Stimulated activated CD4-positive, alpha-beta T cell treated with anti-CD3 and anti-CD28 coated beads, Interleukin-12 subunit alpha, Interleukin-12 subunit beta, amount 100 ng/mL, for 48 hours (primary cell): ENCODE measurements around the gene RNF208.
"Not testable (repeated sequence)": the region's sequence is repeated elsewhere in the genome, so short reads cannot be mapped to it uniquely, and the experiment has no call there.

Source experiments
- DNase-seq, 3 donors: peaks; one replicate each; pipeline ENCODE4 v3.0.0-alpha.2; 2020; ENCODE audit warnings: low read depth in 2 of 3, low spot score in 1 of 3

RNF208 gene

DNA sequence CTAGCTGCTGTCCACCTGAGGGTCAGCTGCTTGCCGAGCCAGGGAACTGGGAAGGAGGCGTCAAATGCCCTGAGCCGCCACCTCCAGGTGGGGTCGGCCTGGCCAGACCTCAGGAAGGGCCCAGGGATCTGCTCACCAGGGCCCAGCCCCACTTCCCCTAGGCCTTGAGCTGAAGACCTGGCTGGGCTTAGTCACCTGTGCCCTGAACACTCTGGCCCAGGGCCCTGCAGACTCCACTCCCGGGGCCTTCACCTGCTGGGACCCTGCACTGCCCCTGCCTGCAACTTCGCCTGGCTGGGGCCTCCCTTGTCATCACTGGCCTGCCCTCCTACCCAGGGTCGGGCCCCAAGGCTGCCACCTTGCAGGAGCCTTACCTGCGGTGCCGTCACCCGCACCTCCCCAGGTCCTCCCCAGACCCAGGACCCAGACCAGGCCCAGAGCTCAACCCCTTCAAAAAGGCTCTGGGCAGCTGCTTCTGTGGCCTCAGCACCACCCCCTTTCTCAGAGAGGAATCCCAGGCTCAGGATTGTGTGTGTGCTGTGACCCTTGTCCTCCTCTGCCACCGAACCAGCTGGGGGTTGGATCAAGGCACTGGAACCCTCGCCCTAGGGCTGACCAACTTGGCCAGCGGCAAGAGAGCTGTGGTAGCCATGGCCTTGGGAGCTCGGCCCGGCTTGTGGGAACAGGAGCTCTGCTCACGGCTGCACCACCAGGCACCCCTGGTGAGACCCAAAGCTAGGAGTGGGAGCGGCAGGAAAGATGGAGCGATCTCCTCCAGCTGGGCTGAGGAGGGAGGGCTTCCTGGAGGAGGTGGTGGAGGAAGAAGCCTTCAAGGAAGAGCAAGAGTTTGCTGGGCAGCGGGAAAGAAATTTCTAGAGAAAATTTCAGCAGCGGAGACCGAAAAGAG is 31.9 kb upstream of the RNF208 start:
- DNase-seq = no peak

DNA sequence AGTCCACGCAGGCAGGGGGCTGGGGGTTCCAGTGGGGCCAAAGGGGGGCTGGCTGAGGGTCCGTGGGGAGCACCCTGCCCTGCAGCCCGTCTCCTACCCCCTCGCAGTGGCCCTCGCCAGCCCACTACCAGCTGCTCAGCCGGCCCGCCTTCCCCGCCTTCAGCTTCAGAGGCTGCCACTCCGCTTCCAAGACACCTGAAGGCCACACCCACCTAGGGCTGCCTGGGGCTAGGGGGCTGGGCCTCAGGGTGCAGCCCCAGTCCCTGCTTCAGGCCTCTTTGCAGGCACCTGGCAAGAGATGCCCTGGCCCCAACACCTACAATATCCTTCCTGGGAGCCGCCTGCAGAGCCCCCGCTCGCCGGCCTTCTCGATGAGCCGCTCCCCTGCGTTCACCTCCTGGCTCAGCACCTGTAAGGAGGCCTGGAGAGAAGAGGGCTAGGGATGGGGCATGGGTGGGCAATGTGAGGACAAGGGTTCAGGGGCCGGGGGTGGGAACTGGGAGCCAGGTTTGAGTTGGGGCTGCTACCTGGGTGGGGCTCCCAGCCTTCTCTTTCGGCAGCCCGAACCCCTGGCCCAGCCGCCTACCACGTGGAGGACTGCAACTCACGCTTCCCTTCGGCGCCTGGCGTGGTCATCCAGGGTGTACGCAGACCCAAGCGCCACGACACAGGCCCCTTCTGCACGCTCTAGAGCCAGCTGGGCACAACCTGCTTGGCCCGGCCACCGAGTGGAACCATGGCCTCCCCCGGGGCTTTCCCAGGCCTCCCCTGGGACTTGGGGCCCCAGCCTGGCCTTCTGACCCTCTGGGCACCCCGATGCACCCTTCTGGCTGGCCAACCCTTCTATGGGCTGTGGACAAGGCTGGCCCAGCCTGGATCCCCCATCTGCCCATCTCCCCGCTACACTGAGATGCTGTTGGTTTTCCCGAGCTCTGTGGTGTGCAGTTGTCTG is 30.8 kb upstream of the RNF208 start:
- DNase-seq = no peak

DNA sequence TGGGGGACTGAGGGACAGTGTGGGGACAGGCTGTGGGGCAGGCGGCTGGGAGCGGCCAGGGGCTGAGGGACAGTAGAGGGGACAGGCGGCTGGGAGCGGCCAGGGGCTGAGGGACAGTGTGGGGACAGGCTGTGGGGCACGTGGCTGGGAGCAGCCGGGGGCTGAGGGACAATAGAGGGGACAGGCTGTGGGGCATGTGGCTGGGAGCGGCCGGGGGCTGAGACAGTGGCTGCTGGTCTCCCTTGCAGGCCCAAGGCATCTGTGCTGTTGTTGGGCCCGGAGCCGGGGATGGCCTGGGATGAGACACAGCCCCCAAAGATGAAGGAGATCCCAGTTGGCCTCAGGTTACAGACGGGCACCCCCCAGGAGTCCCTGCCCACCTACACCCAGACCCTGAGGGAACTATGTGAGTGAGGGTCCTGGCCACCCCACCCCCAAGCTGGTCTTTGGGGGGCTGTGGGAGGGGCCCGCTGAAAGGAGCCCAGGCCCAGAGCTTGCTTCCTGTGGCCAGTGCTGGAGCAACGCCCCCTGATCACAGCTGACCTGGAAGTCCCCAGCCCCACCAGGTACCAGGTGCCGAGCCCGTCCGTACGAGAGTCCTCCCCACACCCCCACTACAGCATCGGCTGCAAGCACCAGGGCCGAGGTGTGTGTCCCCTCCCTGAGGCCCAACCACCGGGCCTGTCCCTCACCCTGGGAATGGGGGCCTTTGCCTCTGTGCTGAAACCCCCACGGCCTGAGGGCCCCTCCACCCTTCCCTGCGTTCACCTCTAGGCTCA is 29.6 kb upstream of the RNF208 start:
- no peak for DNase-seq

DNA sequence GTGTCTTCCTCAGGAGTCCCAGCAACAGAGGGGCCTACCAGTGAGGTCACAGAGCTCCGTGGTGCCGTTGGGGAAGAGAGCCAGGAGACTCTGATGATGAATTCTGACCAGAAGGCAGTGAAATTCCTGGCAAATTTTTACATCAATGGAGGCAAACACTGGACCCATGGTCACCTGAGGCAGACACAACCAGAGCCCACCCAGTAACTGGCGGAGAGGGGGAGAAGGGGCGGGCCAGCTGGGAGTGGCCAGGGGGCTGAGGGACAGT is 29.1 kb upstream of the RNF208 start, which contains the start of gene STPG3:
Gene STPG3, plus strand, starts transcription at position 93 of the 268 bp plus-strand sequence. Its CDS starts 1 bp downstream, at position 94.
- DNase-seq = no peak

DNA sequence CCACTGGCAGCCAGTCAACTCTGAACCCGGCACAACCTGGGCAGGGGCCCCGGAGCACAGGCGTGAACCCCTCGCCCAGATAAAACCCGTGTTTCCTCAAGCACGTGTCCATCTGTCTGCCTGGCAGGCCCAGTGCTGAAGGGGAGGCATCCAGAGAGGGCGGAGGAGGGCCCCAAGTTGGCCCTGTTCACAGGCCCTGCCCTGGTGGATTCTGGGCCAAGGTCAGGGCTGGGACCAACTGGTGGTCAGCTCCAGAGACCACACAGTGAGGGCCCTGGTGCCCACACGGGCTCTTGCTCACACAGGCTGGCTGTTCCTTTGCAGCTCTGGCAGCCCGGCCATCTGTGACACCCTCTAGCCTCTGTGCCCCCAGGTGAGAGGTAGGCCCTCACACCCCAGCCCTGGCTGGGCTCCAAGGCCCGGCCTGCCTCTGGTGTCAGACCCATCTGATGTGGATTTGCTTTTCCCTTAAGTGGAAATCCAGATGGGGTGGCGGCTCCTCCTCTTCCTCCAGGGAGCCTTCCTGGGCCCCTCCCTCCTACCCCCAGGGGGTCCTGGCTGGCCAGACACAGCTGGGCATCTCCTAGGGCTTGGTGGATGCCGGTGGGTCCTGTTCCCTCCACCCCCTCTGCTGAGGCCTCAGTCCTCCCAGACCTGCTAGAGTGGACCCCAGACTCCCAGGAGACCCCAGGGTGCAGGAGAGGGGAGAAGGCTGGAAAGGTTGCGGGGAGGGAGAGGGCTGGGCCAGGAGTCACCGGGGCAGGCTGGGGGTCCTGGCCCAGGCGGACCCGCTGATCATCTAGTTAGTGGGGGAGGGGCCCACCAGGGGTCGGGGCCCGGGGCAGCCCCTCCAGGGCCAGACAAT is 28.5 kb upstream of the RNF208 start:
- DNase-seq = no peak

DNA sequence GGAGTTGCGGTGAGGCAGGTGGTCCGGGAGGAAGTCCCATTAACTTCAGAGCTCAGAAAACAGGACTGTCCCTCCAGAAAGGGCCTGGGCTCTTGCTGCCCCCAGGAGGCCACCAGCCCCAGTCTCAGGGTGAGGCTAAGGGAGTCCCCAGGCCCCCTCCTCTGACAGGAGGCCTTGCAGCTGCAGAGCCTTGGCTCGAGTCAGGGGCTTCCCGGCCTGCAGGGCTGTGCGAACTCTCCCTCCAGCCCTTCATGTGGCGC is 25.8 kb upstream of the RNF208 start:
- DNase-seq = no peak

DNA sequence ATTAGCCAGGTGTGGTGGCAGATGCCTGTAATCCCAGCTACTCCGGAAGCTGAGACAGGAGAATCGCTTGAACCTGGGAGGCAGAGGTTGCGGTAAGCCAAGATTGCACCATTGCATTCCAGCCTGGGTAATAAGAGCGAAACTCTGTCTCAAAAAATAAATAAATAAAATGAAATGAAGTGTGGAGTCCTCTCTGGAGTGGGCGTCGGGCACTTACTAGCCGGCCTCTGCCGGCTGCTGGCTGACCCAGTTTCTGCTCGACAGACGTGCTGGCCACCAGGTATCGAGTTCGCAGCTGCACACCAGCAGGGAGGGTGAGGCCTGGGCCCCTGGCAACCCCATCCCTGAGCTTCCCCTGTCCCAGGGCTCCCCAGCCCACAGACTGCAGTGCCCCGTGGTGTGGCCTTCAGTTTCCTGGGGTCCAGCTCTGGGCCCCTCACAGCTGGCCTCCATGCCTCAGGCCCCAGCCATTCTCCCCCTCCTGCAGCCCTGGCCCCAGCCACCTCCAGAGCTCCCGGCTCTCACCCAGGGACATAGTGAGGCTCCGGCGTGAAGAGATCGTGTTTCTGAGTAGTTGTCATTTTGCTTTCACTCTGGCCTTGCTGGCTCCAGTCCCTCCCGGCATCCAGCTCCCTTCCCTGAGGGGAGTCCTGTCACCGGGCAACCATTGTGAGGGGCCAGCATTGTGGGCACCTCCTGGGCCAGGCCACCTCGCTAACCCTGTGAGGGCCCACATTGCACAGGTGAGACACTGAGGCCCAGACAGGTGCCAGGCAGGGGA is 25.3 kb upstream of the RNF208 start:
- DNase-seq = no peak

DNA sequence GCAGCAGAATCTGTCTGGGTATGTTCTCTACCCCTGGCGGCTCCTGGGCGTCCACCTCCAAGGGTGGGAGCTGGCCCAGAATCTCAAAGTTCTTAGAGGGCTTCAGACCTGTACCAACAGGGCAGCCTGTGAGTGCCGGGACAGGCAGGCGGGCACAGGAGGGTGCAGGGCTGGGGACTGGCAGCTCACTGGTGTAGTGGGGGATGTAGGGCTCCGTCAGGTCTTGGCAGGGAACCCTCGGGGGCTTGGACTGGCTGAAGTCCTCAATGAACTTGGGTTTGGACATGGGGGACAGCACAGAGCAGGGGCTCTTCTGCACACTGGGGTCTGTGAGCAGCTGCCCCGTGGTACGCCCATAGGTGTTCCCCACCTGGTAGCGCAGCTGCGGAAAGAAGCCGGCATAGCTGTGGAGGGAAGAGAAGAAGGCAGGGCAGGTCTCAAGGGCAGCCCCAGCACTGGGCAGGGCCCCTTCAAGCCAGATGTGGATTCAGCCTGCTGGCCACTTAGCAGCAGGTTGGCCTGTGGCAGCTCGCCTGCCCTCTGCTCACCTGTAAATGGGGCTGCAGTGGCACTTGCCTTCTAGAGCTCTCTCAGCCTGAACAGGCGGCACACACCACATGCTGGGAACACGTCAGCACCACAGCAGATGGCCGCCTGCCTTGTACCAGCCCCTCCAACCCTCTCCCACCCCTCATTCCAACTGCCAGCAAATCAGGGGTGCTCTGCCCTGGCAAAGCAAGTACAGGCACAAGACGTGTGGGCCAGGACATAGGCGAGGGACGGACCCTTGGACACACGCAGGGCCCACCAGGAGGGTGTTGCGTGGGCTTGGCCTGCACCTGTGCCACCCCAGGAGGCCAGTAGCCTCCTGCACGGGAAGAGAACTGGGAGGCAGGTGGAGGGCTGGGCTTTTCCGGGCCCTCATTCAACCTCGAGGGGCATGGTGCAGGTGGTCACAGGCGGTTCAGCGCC is 23.7 kb upstream of the RNF208 start:
- DNase-seq = no peak

DNA sequence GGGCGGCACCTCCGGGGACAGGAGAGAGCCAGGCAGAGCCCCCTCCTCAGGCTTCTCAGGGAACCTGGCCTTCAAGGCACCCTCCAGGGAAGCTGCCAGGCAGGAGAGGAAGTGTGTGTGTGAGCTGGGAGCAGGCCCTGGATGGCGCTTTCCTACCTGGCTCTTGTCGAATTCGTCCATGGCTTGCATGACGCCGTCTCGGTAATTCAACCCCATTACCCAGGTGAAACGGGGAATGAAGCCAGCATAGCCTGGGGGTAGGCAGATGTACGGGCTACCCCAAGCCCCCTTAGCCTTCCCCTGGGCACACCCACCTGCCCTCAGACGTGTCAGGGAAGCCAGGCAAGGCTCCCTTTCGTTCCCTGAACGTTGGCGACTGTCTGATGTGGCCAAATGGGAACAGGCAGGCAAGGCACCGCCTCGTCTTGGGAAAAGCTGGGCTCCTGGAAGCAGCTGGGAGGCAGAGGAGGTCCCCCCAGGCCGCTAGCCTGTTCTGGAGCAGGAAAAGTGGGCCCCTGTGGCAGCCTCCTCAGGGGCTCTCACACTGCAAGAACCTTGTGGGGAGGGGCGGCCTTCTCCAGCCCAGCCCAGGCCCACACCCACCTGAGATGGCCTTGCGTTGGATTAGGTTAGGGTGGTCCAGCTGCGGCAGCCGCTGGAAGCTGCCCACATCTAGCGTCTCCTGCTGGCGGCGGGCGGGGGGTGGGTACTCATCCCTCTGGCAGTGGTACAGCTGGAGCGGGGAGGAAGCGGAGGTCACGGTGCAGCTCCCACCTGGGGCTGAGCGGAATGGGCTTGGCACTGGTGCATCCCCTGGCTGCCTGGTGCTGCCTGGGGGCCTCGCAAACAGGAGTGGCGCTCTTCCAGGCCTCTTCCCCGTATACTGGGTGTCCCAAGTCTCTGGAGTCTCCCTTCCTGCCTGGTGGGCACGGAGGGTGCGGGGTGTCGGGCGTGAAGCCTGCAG is 22.7 kb upstream of the RNF208 start:
- no peak for DNase-seq

DNA sequence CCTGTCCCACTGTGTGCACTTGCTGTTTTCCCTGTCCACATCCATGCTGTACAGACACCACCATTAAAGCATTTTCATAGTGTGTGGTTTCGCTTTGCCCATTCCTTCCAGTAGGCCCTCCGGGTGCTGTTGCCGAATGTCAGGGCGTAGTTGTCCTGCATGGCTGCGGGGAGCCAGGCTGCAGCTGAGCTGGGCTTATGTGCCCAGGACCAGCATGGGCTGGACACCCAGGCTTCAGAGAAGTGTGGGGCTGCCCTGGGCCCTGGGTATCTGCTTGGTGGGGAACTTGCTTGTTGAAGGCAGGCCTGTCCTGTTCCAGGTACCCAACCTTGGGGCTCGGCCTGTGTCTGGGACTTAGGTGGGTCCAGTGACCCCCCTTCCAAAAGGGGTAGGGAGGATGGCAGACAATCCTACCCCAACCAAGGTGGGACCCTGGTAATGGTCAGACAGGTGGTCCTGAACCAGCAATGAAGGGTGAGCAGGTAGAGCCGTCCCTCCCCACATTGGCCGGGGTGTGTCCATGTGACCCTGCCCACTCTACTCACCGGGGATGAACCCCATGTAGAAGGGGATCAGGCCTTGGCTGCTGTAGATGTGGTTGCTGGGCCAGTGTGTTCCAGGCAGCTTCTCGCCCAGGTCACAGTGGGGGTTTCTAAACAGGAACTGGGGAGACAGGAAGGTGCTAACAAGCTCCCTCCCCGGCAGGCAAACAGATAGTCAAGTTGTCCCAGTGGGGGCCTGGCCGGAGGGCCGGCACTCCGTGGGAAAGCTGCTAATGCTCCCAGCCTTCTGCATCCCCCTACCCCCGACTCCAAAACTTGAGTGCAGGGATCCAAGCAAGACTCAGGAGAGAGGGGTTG is 21.8 kb upstream of the RNF208 start:
- no peak for DNase-seq

DNA sequence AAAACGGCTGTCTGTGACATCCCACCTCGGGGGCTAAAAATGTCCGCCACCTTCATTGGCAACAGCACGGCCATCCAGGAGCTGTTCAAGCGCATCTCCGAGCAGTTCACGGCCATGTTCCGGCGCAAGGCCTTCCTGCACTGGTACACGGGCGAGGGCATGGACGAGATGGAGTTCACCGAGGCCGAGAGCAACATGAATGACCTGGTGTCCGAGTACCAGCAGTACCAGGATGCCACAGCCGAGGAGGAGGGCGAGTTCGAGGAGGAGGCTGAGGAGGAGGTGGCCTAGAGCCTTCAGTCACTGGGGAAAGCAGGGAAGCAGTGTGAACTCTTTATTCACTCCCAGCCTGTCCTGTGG is 21.2 kb upstream of the RNF208 start:
- DNase-seq = not testable (repeated sequence)

DNA sequence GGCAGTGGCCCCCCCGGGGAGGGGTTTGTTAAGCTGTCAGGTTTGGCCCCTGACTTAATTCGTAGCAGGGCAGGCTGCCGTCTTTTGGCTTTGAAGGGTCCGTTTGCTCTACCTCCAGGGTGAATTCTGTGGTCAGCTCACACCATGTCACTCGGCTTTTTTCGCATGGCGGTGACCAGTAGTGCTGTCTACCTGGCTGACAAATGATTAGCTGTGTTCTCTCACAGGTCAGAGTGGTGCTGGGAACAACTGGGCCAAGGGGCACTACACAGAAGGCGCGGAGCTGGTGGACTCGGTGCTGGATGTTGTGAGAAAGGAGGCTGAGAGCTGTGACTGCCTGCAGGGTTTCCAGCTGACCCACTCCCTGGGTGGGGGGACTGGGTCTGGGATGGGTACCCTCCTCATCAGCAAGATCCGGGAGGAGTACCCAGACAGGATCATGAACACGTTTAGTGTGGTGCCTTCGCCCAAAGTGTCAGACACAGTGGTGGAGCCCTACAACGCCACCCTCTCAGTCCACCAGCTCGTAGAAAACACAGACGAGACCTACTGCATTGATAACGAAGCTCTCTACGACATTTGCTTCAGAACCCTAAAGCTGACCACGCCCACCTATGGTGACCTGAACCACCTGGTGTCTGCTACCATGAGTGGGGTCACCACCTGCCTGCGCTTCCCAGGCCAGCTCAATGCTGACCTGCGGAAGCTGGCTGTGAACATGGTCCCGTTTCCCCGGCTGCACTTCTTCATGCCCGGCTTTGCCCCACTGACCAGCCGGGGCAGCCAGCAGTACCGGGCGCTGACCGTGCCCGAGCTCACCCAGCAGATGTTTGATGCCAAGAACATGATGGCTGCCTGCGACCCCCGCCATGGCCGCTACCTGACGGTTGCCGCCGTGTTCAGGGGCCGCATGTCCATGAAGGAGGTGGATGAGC is 20.5 kb upstream of the RNF208 start:
- DNase-seq = no peak

DNA sequence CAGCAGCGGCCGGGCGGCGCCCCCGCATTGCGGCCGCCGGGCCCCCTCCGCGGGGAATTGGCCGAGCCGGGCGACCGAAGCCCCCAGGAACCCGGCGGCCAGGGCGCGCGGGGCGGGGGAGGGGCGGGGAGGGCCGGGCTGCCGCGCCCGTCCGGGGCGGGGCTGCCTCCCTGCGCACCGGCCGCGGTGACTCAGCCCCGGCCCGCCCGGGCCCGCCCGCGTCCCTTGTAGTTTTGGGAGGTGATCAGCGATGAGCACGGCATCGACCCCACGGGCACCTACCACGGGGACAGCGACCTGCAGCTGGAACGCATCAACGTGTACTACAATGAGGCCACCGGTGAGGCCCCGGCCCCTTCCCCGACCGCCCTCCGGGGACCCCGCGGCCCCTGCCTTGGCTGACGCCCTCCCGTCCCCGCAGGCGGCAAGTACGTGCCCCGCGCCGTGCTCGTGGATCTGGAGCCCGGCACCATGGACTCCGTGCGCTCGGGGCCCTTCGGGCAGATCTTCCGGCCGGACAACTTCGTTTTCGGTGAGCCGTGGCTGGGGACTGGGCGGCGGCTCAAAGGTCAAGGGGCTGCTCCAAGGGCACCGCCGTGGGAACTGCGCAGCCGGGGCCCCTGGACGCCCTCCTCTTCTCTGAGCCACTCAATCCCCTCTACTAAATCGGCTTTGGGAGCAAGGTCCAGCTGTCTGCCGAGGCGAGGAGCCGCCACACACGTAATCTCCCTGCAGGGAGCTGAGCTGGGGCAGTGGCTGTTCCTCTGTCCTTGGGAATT is 19.6 kb upstream of the RNF208 start:
- DNase-seq = peak in 2 of 3 donors; percentile 31 to 65

DNA sequence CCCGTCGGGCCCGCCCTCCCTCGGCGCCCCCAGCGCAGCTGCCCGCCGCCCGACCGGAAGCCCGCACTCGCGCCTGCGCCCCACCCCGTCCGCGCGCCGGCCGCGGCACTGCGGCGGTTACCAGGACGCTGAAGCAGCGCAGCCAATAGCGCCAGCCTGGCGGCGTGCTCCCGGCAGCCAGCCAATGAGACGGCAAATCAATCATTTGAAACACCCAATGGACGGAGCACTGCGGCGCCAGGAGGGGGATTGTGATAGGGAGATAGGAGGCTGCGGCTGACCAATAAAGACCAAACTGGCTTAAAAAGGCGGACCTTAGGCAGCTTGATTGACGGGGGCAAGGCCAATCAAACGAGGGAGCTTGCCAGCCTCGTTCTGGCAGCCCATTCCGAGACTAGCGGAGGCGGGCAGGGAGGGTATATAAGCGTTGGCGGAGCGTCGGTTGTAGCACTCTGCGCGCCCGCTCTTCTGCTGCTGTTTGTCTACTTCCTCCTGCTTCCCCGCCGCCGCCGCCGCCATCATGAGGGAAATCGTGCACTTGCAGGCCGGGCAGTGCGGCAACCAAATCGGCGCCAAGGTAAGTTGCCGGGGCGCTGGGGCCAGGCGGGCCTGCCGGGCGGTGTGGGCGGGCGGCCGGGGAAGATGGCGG is 18.9 kb upstream of the RNF208 start, which contains the start of gene TUBB4B:
Gene TUBB4B, plus strand, starts transcription at position 447 of the 649 bp plus-strand sequence. Its CDS starts 74 bp downstream, at position 521.
- peak; percentile 94 to 99 (median 97) for DNase-seq
